Endothelial cell of umbilical vein (primary cell): ENCODE measurements around the gene LDLRAD4. TPM values are rescaled to one million over a fixed set of nuclear protein-coding genes. Genes with fewer than 3 reads are reported as not detected.

Source experiments
- BruUV-seq: library from RNA; stranded (reverse); fragments of 400-500 nt; replicated peaks from 2 replicates; lab custom pipeline; 2021; lab: Mats Ljungman, UMichigan
- CTCF ChIA-PET: fragments of 300-600, 350-600 bp; sonication (Branson Sonifier 250); formaldehyde crosslinking; loops from one replicate; lab custom pipeline; 2021; ENCODE audit warnings: antibody characterized with exemption, inconsistent platforms; lab: Charles Lee
- POLR2A ChIA-PET: fragments of 300-600, 350-600 bp; sonication (Branson Sonifier 250); formaldehyde crosslinking; loops from one replicate; lab custom pipeline; 2021; ENCODE audit warnings: antibody characterized with exemption, inconsistent platforms; lab: Charles Lee
- DNase-seq: peaks from one replicate; pipeline ENCODE4 v3.0.0-alpha.2; 2011; ENCODE audit warnings: low read depth, low spot score
- FAIRE-seq: peaks from 2 replicates; lab custom pipeline; 2011; peaks lifted over from hg19 to GRCh38; lab: Jason Lieb, UNC
- H2AFZ ChIP-seq: 2 replicates; pipeline ENCODE4 v1.6.0; 2012; ENCODE audit warnings: low read depth, low read length, control low read depth, inconsistent platforms
- H3K27ac ChIP-seq: 2 replicates; pipeline ENCODE4 v1.5.1; 2011; ENCODE audit warnings: low read depth, mild to moderate bottlenecking, control low read depth, low read length, moderate library complexity; ENCODE audit not compliant: insufficient read depth
- H3K27me3 ChIP-seq, 2 experiments: 2 replicates each; pipeline versions ENCODE4 v1.6.0 to v1.6.1; 2011; ENCODE audit warnings: low read length in 2 of 2, mixed read lengths in 1 of 2; ENCODE audit not compliant: control insufficient read depth in 2 of 2, insufficient read depth in 2 of 2
- H3K36me3 ChIP-seq, 2 experiments: 2 replicates in 1 of 2; 3 replicates in 1 of 2; pipeline ENCODE4 v1.5.1; 2011; ENCODE audit warnings: low read length in 2 of 2, mild to moderate bottlenecking in 1 of 2, moderate library complexity in 1 of 2; ENCODE audit not compliant: control insufficient read depth in 2 of 2, insufficient read depth in 2 of 2; ENCODE audit errors: extremely low read depth in 1 of 2
- H3K4me1 ChIP-seq: 3 replicates; pipeline ENCODE4 v1.5.1; 2011; ENCODE audit warnings: mild to moderate bottlenecking, low read length; ENCODE audit not compliant: control insufficient read depth, insufficient read depth; ENCODE audit errors: extremely low read depth
- H3K4me2 ChIP-seq: 2 replicates; pipeline ENCODE4 v1.6.1; 2011; ENCODE audit warnings: low read length, control low read depth, mixed read lengths; ENCODE audit not compliant: insufficient read depth
- H3K4me3 ChIP-seq, 3 experiments: fragments of 200-600 bp in 1 of 3; sonication (generic), shearing (Covaris generic) in 1 of 3; replicated peaks in 1 of 3; 2 replicates each; pipeline ENCODE4 v1.5.1; 2011 to 2016; ENCODE audit warnings: control low read depth in 3 of 3, low read length in 3 of 3, mild to moderate bottlenecking in 2 of 3, inconsistent platforms in 1 of 3, low read depth in 1 of 3, moderate library complexity in 1 of 3; ENCODE audit not compliant: insufficient read depth in 1 of 3
- H3K79me2 ChIP-seq: 2 replicates; pipeline ENCODE4 v1.6.0; 2012; ENCODE audit warnings: low read length, inconsistent platforms; ENCODE audit not compliant: control insufficient read depth, insufficient read depth
- H3K9ac ChIP-seq: replicated peaks from 2 replicates; pipeline ENCODE3; 2011; ENCODE audit warnings: low read length, control low read depth; ENCODE audit not compliant: insufficient read depth; ENCODE audit errors: extremely low read depth
- H3K9me1 ChIP-seq: replicated peaks from 3 replicates; pipeline ENCODE4 v1.6.0; 2011; ENCODE audit warnings: mild to moderate bottlenecking, low read length; ENCODE audit not compliant: control insufficient read depth, insufficient read depth; ENCODE audit errors: extremely low read depth
- H3K9me3 ChIP-seq: replicated peaks from 2 replicates; pipeline ENCODE4 v1.5.1; 2012; ENCODE audit warnings: low read length, inconsistent platforms; ENCODE audit not compliant: control insufficient read depth, insufficient read depth
- H4K20me1 ChIP-seq: replicated peaks from 2 replicates; pipeline ENCODE3; 2011; ENCODE audit warnings: mild to moderate bottlenecking, low read length; ENCODE audit not compliant: control insufficient read depth, insufficient read depth; ENCODE audit errors: extremely low read depth
- EZH2 ChIP-seq: IDR thresholded peaks from 2 replicates; pipeline ENCODE4 v1.6.1; 2012; ENCODE audit warnings: borderline replicate concordance, low read depth, mild to moderate bottlenecking, moderate library complexity, low read length, inconsistent platforms; ENCODE audit not compliant: severe bottlenecking
- FOS ChIP-seq: IDR thresholded peaks from 2 replicates; pipeline ENCODE4 v1.6.1; 2011; ENCODE audit warnings: mild to moderate bottlenecking, low read length, moderate library complexity, borderline replicate concordance; ENCODE audit not compliant: insufficient read depth
- GATA2 ChIP-seq: IDR thresholded peaks from 2 replicates; pipeline ENCODE4 v1.7.0; 2011; ENCODE audit warnings: low read depth, mild to moderate bottlenecking, moderate library complexity, mixed read lengths, low read length; ENCODE audit not compliant: insufficient read length, insufficient read depth
- JUN ChIP-seq: IDR thresholded peaks from 2 replicates; pipeline ENCODE4 v1.6.1; 2011; ENCODE audit warnings: borderline replicate concordance, low read depth; ENCODE audit not compliant: insufficient read length, insufficient read depth
- MAX ChIP-seq: IDR thresholded peaks from 2 replicates; pipeline ENCODE4 v1.6.1; 2011; ENCODE audit not compliant: insufficient read depth, insufficient read length
- MYC ChIP-seq: IDR thresholded peaks from one replicate; pipeline ENCODE4 v1.6.1; 2011; ENCODE audit warnings: mild to moderate bottlenecking, low read depth, low read length
- POLR2A ChIP-seq: IDR thresholded peaks from 2 replicates; pipeline ENCODE4 v1.6.1; 2012; ENCODE audit warnings: low read depth, mild to moderate bottlenecking, control low read depth, low read length
- POLR2AphosphoS5 ChIP-seq: IDR thresholded peaks from 2 replicates; pipeline ENCODE4 v1.6.1; 2012; ENCODE audit warnings: low read depth, mild to moderate bottlenecking, control low read depth, low read length, moderate library complexity; ENCODE audit not compliant: insufficient read depth
- dilution Hi-C: fragments of 300-500 bp; cut with MboI; formaldehyde crosslinking; loops from one replicate; pipeline ENCODE4 v1.15.0; 2019; ENCODE audit warnings: low sequenced_read_pairs; ENCODE audit not compliant: extremely low pct_ligation_motif_present
- intact Hi-C: fragments of 100-400 bp; cut with micrococcal nuclease; formaldehyde crosslinking; loops from one replicate; pipeline ENCODE4 v1.10.0; 2022
- polyA plus RNA-seq, 4 experiments: library from polyadenylated mRNA; depleted of rRNA in 3 of 4; stranded (reverse) in 3 of 4; unstranded in 1 of 4; fragments of >200 nt; gene quantifications; 2 replicates each; pipeline versions ENCODE4 v1.2.1 to v1.2.3, GENCODE V29; 2011 to 2012; ENCODE audit warnings: missing spikeins in 1 of 4
- total RNA-seq: library from RNA; stranded (reverse); gene quantifications from 2 replicates; pipeline ENCODE4 v1.2.3, GENCODE V29; 2021
- TF ChIP-seq, protein P1 (sequence below), 2 donors: IDR thresholded peaks; 1 replicate in 1 of 2; 2 replicates in 1 of 2; pipeline ENCODE4 v1.5.1; 2011; ENCODE audit warnings: low read length in 2 of 2, mild to moderate bottlenecking in 2 of 2, moderate library complexity in 2 of 2, control low read depth in 1 of 2, inconsistent platforms in 1 of 2, low read depth in 1 of 2; ENCODE audit not compliant: insufficient read depth in 1 of 2; ENCODE audit errors: extremely low read depth in 1 of 2

The LDLRAD4 gene
- total and polyA plus RNA-seq, 2 donors (not counting 3 experiments of a cell fraction or from before 2014, with no cell fraction given): 5.2 to 6.5 TPM

DNA sequence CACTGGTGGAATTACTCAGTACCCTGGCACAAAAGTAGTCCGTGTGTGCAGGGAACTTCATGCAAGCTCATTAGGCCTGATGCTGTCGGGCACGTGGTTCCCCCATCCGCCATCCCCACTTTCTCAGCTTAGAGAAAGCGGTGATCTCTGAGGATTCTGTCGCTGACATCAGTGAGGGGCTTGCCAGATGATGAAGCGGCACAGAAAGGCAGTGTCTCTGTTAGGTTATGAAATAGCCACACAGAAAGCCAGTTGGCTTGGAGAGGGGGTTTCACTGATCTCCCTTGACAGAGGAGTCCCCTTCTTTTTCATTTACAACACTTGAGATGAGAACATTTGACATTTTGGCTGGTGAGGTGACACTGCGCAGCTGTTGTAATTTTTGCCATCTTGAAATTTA lies 328.1 kb downstream of the LDLRAD4 start:
- H3K27ac ChIP-seq: no peak overlapping the region
- FAIRE-seq (no peak), DNase-seq (no peak)
- no peak overlapping the region for H3K4me2 ChIP-seq
- H3K9ac ChIP-seq: no peak overlapping the region
- no peaks in the 10 kb centered on the region for H3K36me3 ChIP-seq
- ChIA-PET CTCF (interaction anchor here (1.3 kb wide), 1 partner anchor 12 kb away, joined by 3 read pairs; no protein-coding TSS in a partner anchor), POLR2A (no interaction called here)
- H3K4me3 ChIP-seq: no peak overlapping the region
- TF ChIP-seq POLR2AphosphoS5 (no peak), JUN (no peak), POLR2A (no peak), MYC (no peak), EZH2 (no peak), FOS (no peak), MAX (no peak), GATA2 (no peak)
- TF ChIP-seq, protein P1, sequence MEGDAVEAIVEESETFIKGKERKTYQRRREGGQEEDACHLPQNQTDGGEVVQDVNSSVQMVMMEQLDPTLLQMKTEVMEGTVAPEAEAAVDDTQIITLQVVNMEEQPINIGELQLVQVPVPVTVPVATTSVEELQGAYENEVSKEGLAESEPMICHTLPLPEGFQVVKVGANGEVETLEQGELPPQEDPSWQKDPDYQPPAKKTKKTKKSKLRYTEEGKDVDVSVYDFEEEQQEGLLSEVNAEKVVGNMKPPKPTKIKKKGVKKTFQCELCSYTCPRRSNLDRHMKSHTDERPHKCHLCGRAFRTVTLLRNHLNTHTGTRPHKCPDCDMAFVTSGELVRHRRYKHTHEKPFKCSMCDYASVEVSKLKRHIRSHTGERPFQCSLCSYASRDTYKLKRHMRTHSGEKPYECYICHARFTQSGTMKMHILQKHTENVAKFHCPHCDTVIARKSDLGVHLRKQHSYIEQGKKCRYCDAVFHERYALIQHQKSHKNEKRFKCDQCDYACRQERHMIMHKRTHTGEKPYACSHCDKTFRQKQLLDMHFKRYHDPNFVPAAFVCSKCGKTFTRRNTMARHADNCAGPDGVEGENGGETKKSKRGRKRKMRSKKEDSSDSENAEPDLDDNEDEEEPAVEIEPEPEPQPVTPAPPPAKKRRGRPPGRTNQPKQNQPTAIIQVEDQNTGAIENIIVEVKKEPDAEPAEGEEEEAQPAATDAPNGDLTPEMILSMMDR (IDR thresholded peaks at IDR 0.05; ENCODE audit: extremely low read depth in 1 of 2, insufficient read depth in 1 of 2, low read depth in 1 of 2, low read length in 2 of 2): no peak
- no TSS peak for BruUV-seq
- H3K4me1 ChIP-seq: no peaks in the 10 kb centered on the region
- no peak overlapping the region for H2AFZ ChIP-seq
- intact Hi-C loops (no loop called here), dilution Hi-C loops (no loop called here)
- no peaks in the 10 kb centered on the region for H3K9me1 ChIP-seq
- H3K27me3 ChIP-seq: peaks cover 3 to 5% of the 10 kb centered on the region in 2 experiments
- H3K9me3 ChIP-seq: no peaks in the 10 kb centered on the region
- no peaks in the 10 kb centered on the region for H4K20me1 ChIP-seq
- no peaks in the 10 kb centered on the region for H3K79me2 ChIP-seq
